Ishikawa (cell line): Measurements from ENCODE around the gene PPM1E.

ENCODE experiments used
- CEBPB ChIP-seq: IDR thresholded peaks from 2 replicates; pipeline ENCODE4 v1.6.1; 2012
- CREB1 ChIP-seq: IDR thresholded peaks from 2 replicates; pipeline ENCODE4 v1.6.1; 2012; ENCODE audit warnings: low read depth
- EGR1 ChIP-seq: IDR thresholded peaks from 2 replicates; pipeline ENCODE4 v1.6.1; 2012
- EP300 ChIP-seq: IDR thresholded peaks from 2 replicates; pipeline ENCODE4 v1.6.1; 2012; ENCODE audit warnings: borderline replicate concordance
- FOXM1 ChIP-seq: IDR thresholded peaks from 2 replicates; pipeline ENCODE4 v1.6.1; 2012; ENCODE audit warnings: low read depth, borderline replicate concordance
- NFIC ChIP-seq: IDR thresholded peaks from 2 replicates; pipeline ENCODE4 v1.6.1; 2012
- RAD21 ChIP-seq: IDR thresholded peaks from 2 replicates; pipeline ENCODE4 v1.6.1; 2012; ENCODE audit warnings: low read depth
- TAF1 ChIP-seq: IDR thresholded peaks from 2 replicates; pipeline ENCODE4 v1.6.1; 2012; ENCODE audit warnings: low read depth, mild to moderate bottlenecking
- TCF12 ChIP-seq: IDR thresholded peaks from 2 replicates; pipeline ENCODE4 v1.6.1; 2012; ENCODE audit warnings: low read depth
- TEAD4 ChIP-seq: IDR thresholded peaks from 2 replicates; pipeline ENCODE4 v1.6.1; 2012
- YY1 ChIP-seq: IDR thresholded peaks from 2 replicates; pipeline ENCODE4 v1.6.1; 2012; ENCODE audit warnings: low read depth
- ZBTB7A ChIP-seq: IDR thresholded peaks from 2 replicates; pipeline ENCODE4 v1.6.1; 2012; ENCODE audit warnings: low read depth
- TF ChIP-seq, protein P1 (sequence below): IDR thresholded peaks from 2 replicates; pipeline ENCODE4 v1.6.1; 2012
- TF ChIP-seq, protein P2 (sequence below): IDR thresholded peaks from 2 replicates; pipeline ENCODE4 v1.6.1; 2012; ENCODE audit warnings: low read depth, mild to moderate bottlenecking
- TF ChIP-seq, protein P3 (sequence below): IDR thresholded peaks from 2 replicates; pipeline ENCODE4 v1.6.1; 2012

The PPM1E gene

DNA sequence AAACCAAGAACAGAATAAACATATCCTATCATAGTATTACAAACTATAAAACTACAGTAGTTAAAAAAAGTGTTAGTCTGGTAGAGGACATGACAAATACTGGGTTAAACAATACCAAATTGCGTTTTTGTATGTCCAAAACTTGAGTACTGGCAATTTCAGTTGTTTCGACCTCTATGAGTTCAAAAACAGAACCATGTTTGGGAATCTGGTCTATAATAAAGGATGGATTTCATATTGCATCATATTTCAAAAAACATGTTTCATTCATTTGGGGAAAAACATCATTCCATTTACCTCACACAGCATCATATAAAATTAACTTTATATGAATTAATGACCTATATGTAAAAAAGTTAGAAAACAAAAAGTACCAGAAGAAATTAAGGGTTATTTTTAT is 269.3 kb downstream of the PPM1E start:
- TF ChIP-seq CREB1 = no peak
- TF ChIP-seq EP300 = no peak
- TF ChIP-seq, protein P1, sequence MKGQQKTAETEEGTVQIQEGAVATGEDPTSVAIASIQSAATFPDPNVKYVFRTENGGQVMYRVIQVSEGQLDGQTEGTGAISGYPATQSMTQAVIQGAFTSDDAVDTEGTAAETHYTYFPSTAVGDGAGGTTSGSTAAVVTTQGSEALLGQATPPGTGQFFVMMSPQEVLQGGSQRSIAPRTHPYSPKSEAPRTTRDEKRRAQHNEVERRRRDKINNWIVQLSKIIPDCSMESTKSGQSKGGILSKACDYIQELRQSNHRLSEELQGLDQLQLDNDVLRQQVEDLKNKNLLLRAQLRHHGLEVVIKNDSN = no peak
- TF ChIP-seq TEAD4 = no peak
- TF ChIP-seq TAF1 = no peak
- TF ChIP-seq TCF12 = no peak
- no peak for TF ChIP-seq NFIC
- no peak for TF ChIP-seq YY1
- TF ChIP-seq ZBTB7A = no peak
- TF ChIP-seq, protein P2, sequence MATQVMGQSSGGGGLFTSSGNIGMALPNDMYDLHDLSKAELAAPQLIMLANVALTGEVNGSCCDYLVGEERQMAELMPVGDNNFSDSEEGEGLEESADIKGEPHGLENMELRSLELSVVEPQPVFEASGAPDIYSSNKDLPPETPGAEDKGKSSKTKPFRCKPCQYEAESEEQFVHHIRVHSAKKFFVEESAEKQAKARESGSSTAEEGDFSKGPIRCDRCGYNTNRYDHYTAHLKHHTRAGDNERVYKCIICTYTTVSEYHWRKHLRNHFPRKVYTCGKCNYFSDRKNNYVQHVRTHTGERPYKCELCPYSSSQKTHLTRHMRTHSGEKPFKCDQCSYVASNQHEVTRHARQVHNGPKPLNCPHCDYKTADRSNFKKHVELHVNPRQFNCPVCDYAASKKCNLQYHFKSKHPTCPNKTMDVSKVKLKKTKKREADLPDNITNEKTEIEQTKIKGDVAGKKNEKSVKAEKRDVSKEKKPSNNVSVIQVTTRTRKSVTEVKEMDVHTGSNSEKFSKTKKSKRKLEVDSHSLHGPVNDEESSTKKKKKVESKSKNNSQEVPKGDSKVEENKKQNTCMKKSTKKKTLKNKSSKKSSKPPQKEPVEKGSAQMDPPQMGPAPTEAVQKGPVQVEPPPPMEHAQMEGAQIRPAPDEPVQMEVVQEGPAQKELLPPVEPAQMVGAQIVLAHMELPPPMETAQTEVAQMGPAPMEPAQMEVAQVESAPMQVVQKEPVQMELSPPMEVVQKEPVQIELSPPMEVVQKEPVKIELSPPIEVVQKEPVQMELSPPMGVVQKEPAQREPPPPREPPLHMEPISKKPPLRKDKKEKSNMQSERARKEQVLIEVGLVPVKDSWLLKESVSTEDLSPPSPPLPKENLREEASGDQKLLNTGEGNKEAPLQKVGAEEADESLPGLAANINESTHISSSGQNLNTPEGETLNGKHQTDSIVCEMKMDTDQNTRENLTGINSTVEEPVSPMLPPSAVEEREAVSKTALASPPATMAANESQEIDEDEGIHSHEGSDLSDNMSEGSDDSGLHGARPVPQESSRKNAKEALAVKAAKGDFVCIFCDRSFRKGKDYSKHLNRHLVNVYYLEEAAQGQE = no peak
- TF ChIP-seq FOXM1 = no peak
- no peak for TF ChIP-seq CEBPB
- TF ChIP-seq, protein P3, sequence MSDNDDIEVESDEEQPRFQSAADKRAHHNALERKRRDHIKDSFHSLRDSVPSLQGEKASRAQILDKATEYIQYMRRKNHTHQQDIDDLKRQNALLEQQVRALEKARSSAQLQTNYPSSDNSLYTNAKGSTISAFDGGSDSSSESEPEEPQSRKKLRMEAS = no peak
- TF ChIP-seq RAD21 = no peak

- TF ChIP-seq ZBTB7A (no peak), CEBPB (no peak), YY1 (no peak)
- TF ChIP-seq, protein P2 = no peak
Measured at GRCh38 chr17:59026176-59026939, 270.7 kb downstream of the PPM1E start.

- no peak for TF ChIP-seq YY1
- no peak for TF ChIP-seq CREB1
- TF ChIP-seq TAF1 = no peak
- TF ChIP-seq, protein P2 = no peak
- TF ChIP-seq EGR1 = no peak
- no peak for TF ChIP-seq TCF12
- TF ChIP-seq, protein P1 = no peak
Measured at GRCh38 chr17:59027750-59028149, 272.1 kb downstream of the PPM1E start.

DNA sequence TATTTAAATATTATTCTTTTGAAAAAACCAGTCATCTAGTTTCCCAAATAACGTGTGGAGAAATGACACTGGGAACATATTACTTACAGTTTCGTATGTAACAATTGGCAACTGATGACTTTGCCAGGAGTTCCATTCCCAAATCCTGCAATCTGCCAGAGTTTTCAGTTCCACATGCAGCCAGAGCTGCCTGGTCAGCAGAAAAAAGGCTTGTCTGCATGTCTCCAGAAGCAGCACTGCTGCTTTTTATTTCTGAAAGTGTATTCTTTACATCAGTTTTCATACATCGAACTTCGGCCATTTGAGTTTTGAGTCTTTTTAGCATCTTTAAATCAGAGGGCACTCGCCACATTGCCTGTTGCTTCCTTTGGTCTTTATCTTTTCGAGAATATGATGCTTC is 272.7 kb downstream of the PPM1E start:
- TF ChIP-seq TCF12 (no peak), YY1 (no peak), EGR1 (no peak), CEBPB (no peak), EP300 (no peak), RAD21 (no peak), TEAD4 (no peak), FOXM1 (no peak), ZBTB7A (no peak), CREB1 (no peak), NFIC (no peak), TAF1 (no peak)
- TF ChIP-seq, protein P2 = no peak
- TF ChIP-seq, protein P3 = no peak
- TF ChIP-seq, protein P1 = no peak
